Umbilical cord (tissue), 2 donors: ENCODE data around the gene PUS10. TPM values are rescaled to one million over a fixed set of nuclear protein-coding genes. Genes with fewer than 3 reads are reported as not detected.
"Not testable (repeated sequence)": the region's sequence is repeated elsewhere in the genome, so short reads cannot be mapped to it uniquely, and the experiment has no call there.

Experiments used
- DNase-seq: peaks from one replicate; pipeline ENCODE4 v3.0.0-alpha.2; 2015; ENCODE audit warnings: low spot score
- total RNA-seq: library from RNA; depleted of rRNA; stranded (reverse); fragments of >200 nt; gene quantifications from one replicate; pipeline ENCODE4 v1.2.3, GENCODE V29; 2014; ENCODE audit warnings: low replicate concordance; ENCODE audit not compliant: insufficient read depth

Gene PUS10
- total RNA-seq, 1 donor from 2014 or later, result 27.9 TPM

DNA sequence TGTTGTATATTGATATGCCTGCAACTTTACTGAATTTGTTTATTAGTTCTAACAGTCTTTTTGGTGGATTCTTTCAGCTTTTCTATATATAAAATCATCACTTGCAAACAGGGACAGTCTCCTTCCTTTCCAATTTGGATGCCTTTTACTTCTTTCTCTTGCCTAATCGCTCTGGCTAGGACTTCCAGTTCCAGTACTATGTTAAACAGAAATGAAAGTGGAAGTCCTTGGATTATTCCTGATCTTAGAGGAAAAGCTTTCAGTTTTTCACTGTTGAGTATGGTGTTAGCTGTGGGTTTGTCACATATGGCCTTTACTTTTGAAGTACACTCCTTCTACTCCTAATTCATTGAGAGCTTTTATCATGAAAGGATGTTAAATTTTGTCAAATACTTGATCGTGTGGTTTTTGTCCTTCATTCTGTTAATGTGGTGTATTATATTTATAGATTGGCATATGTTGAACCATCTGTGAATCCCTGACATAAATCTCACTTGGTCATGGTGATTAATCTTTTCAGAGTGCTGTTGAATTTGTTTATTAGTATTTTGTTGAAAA, 83.8 kb downstream of the PUS10 start:
- no peak for DNase-seq

DNA sequence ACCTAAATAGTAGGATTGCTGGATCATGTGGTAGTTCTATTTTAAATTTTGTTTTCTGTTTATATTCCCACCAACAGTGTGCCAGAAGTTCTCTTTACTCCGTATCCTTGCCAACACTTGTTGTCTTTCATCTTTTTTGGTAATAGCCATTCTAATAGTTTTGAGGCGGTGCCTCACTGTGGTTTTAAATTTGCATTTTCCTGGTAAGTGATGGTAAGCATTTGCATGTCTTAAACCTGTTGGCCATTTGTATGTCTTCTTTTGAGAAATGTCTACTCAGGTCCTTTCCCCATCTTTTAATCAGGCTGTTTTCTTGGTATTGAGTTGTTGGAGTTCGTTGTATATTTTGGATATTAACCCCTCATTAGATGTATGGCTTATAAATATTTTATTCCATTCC, 85.1 kb downstream of the PUS10 start:
- DNase-seq, result no peak

DNA sequence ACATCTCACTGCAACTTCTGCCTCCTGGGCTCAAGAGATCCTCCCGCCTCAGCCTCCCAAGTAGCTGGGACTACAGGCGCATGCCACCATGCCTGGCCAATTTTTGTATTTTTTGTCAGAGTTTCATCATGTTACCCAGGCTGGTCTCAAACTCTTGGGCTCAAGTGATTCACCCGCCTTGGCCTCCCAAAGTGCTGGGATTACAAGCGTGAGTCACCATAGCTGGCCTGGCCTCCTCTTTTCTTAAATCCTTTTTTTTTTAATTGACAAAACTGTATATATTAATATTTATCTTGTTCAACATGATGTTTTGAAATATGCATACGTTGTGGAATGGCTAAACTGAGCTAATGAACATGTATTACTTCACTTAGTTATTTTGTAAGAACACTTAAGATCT, 86.0 kb downstream of the PUS10 start:
- not testable (repeated sequence) for DNase-seq

DNA sequence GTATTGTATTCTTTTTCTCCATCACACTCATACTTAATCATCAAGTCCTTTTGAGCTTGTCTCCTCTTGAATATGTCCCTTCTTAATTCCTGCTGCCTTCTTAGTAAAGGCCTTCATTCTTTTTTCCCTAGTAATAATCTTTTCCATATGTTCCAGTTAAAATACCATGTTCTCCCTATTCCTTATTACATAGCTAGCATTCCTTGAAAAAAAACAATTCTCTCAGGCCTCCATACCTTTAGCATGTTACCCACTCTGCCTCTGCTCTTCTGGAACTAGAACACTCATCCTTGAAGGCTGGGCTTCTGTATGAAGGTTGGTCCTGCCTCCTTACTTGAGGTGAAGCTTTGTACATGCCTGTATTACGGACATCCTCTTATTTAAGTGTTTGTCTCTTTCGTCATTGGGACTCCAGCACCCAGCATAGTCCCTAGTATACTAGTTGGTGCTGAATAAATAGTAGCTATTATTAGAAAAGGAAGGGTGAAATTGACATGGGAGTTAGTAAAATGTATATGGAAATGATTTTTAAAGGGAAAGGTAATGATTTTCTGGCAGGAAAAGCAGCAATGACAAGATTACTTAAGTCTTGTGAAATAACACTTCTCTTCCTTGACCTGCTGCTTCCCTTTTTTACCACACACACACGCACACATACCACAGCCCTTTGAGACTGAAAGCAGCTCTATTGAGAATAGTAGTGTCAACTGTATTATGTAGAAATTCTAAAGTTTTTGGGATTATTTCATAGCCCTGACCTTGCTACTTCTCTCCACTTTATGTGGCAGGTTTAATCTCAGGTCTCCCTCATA, 91.1 kb downstream of the PUS10 start:
- peak; percentile 15 for DNase-seq

DNA sequence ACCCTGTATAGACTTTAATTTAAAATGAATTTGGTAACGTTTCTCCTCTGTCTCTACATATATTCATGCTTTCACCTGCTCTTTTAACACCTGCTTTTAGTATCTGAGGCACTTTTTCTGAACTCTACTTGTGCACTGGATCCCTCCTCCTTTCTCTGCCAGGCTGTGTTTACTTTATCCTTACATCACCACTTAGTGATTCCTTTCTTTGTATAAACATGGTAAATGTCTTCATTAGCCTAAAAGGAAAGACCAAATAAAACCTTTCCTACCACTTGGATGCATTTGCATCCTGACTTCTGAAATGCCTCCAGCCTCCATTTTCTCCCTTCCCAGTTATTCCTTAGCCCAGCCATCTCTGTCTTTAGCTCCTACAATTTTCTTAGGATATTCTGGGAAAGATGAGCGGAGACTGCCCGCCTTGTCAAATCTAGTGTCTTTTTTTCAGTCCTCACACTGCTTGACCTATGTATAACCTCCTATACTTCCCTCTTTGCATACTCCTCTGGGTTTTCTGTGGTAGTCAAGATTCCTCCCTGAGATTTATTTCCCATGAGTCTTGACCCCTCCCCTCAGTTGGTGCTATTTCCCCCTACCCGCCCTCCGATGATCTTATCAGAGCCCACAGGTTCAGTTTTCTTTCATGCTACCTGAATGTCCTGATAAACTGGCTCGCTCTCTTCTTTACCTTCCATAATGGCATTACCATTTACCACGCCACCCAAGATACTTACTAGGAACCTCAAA, 91.9 kb downstream of the PUS10 start:
- peak; percentile 3 for DNase-seq

DNA sequence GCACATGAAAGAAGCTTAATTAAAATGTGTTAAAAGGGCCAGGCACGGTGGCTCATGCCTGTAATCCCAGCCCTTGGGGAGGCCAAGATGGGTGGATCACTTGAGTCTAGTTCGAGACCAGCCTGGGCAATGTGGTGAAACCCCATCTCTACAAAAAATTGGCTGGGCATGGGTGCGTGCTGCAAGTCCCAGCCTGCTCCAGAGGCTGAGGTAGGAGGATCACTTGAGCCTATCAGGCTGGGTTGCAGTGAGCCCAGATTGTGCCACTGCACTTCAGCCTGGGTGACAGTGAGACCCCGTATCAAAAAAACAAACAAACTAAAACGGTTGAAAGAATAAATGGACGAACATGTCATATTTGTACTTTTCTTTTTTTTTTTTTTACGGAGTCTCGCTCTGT, 110.7 kb downstream of the PUS10 start:
- DNase-seq, result no peak

DNA sequence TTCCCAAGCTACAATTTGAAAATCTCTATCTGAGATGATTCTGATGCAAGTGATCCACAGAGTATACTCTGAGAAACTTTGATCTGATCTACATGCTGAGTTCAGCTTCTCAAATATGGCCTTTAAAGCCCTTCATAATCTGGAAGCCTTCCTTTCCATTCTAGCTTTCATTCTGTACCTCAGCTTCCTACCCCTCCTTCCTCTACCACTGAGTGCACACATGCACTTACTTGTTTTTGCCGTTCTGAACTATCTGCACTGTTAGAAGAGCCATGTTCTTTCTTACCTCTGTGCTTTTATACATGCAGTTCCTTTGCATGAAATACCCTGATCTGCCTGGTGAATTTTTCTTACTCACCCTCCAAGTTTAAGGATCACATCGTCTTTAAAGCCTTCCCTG, 111.7 kb downstream of the PUS10 start:
- no peak for DNase-seq

DNA sequence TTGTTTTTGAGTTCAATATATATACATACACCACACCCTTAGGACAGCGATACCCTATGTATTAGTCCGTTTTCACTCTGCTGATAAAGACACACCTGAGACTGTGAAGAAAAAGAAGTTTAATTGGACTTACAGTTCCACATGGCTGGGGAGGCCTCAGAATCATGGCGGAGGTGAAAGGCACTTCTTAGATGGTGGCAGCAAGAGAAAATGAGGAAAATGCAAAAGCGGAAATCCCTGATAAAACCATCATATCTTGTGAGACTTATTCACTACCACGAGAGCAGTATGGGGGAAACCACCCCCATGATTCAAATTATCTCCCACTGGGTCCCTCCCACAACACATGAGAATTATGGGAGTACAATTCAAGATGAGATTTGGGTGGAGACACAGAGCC, 112.2 kb downstream of the PUS10 start:
- DNase-seq, result not testable (repeated sequence)

DNA sequence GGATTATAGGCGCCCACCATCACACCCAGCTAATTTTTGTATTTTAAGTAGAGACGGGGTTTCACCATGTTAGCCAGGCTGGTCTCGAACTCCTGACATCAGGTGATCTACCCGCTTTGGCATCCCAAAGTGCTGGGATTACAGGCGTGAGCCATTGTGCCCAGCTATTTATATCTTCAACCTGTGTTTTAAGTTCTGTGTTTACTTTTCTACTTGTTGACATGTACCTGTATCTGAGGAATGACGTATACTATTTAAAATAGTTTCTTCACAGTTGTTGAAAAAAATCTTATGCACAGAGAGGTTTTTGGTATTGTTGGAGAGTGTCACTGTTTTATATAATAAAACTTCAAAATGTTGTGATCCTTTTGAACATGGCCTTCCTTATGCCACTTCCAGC, 116.8 kb downstream of the PUS10 start:
- DNase-seq, result not testable (repeated sequence)

DNA sequence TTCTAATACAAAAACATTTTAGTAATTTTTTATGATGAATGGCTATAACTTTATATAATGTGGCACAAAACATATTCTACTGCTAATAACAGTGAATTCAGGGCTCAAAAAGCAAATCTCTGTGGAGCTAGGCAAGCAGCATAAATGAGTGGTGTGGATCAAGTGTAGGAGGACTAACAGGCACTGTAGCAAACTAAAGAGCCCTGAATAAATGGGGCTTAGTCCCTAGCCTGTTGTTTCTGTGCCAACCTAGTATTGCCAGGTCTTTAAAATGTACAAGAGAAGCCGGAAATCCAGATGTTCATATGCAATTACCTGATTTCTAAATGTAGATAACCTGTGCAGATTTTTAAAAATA, 118.2 kb downstream of the PUS10 start:
- no peak for DNase-seq

DNA sequence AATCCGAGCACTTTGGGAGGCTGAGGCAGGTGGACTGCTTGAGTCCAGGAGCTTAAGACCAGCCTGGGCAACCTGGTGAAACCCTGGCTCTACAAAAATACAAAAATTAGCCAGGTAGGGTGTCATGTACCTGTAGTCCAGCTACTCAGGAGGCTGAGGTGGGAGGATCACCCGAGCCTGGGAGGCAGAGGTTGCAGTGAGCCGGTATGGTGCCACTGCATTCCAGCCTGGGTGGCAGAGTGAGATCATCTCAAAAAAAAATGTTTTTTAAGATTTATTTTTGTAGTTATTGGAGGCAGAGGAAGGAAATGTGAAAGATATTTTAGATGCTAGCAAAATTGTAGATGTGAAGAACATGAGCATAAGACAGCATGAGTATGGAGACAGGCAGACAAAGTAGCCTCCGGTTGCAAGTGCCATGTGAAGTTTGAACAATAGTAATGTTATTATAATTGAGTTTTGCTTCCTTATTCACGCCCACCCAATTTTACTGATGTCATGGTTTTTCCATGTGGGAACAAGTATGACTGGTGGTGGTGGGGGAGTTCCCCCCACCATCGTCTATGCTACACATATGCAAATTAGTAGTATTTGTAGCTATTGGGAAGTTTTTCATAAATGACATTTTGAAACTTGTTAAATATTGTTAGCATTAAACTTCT, 118.7 kb downstream of the PUS10 start:
- no peak for DNase-seq

DNA sequence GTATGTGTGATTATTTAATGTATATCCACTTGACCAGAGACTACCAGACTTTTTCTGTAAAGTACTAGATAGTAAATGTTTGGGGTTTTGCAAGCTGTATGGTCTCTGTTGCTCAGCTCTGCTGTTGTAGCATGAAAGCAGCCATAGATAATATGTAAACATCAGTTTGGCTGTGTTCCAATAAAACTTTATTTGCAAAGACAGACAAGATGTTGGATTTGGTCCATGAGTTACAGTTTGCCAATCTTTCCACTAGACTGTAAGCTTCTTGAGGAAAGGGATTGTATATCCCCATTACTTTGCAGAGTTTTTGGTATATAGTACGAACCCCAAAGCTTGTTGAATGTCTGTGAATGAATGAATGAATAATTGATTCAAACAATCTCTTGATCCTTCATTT, 119.5 kb downstream of the PUS10 start:
- no peak for DNase-seq

Other genes with a start within 250 kb of the PUS10 start
- 13.2 TPM for gene REL, start 136.7 kb downstream of the PUS10 start, total RNA-seq
- gene PEX13, start 535 bp downstream of the PUS10 start, total RNA-seq, result 36.1 TPM
- 27.7 TPM for gene SANBR, start 47.6 kb upstream of the PUS10 start, total RNA-seq
- gene C2orf74, start 143.9 kb upstream of the PUS10 start, total RNA-seq, result not detected